T-helper 17 cell (primary cell): Measurements from ENCODE around the gene SLC4A7. TPM values are rescaled to one million over a fixed set of nuclear protein-coding genes. Genes with fewer than 3 reads are reported as not detected.

ENCODE experiments used
- ATAC-seq: fragments of 150-1000 bp; cut with Tn5 transposase; 2 replicates; pipeline ENCODE4 v1.10.0; 2021; ENCODE audit warnings: mild to moderate bottlenecking, moderate library complexity
- DNase-seq, 3 donors: peaks; one replicate each; pipeline versions ENCODE4 v3.0.0 to v3.0.0-alpha.2; 2020 to 2021
- H3K9me3 ChIP-seq: one replicate; pipeline ENCODE4 v1.7.0; 2013; ENCODE audit warnings: low read length, mild to moderate bottlenecking; ENCODE audit not compliant: control insufficient read depth, poor library complexity, severe bottlenecking
- H3K27ac Mint-ChIP-seq: one replicate; pipeline ENCODE4 v1.8.0; 2022; ENCODE audit warnings: mild to moderate bottlenecking, moderate library complexity, mixed read lengths
- H3K27me3 Mint-ChIP-seq: one replicate; pipeline ENCODE4 v1.8.0; 2022; ENCODE audit warnings: mixed read lengths
- H3K36me3 Mint-ChIP-seq: one replicate; pipeline ENCODE4 v1.8.0; 2022; ENCODE audit warnings: low read depth, mixed read lengths
- H3K4me1 Mint-ChIP-seq: one replicate; pipeline ENCODE4 v1.8.0; 2022; ENCODE audit warnings: mild to moderate bottlenecking, mixed read lengths
- H3K4me3 Mint-ChIP-seq: one replicate; pipeline ENCODE4 v1.8.0; 2022; ENCODE audit warnings: mild to moderate bottlenecking, moderate library complexity, mixed read lengths
- total RNA-seq, 4 donors: library from RNA in 2 of 4; stranded (reverse) in 2 of 4; gene quantifications; one replicate each; pipeline ENCODE4 v1.2.3 and lab custom pipeline; 2022 to 2026

SLC4A7 gene
- total RNA-seq, 2 donors from 2014 or later = 63.9 to 67.3 TPM

- H3K9me3 ChIP-seq = no peaks in the 10 kb centered on the region
- no peaks in the 10 kb centered on the region for H3K27me3 Mint-ChIP-seq
- H3K36me3 Mint-ChIP-seq = peaks cover 5% of the 10 kb centered on the region
- peak overlapping the region; percentile 96 for H3K27ac Mint-ChIP-seq
- peak; percentile 7 for ATAC-seq
- no peak for DNase-seq
- peak overlapping the region; percentile 88 for H3K4me3 Mint-ChIP-seq
- peaks cover 39% of the 10 kb centered on the region for H3K4me1 Mint-ChIP-seq
These were observed 4.2 kb downstream of the SLC4A7 start for GRCh38 chr3:27479806-27480543.

- Mint-ChIP-seq H3K27ac (no peak overlapping the region), H3K36me3 (peaks cover 2% of the 10 kb centered on the region), H3K4me3 (no peak overlapping the region), H3K4me1 (peaks cover 32% of the 10 kb centered on the region), H3K27me3 (no peaks in the 10 kb centered on the region)
- no peaks in the 10 kb centered on the region for H3K9me3 ChIP-seq
- DNase-seq (no peak), ATAC-seq (no peak)
These were observed 12.1 kb downstream of the SLC4A7 start for GRCh38 chr3:27471923-27472550.

- H3K9me3 ChIP-seq = no peaks in the 10 kb centered on the region
- Mint-ChIP-seq H3K4me1 (peaks cover 15% of the 10 kb centered on the region), H3K27me3 (no peaks in the 10 kb centered on the region), H3K27ac (peak overlapping the region; percentile 72), H3K36me3 (peaks cover 2% of the 10 kb centered on the region), H3K4me3 (no peak overlapping the region)
- ATAC-seq (no peak), DNase-seq (no peak)
These were observed 15.8 kb downstream of the SLC4A7 start for GRCh38 chr3:27468283-27468886.

- no peaks in the 10 kb centered on the region for H3K9me3 ChIP-seq
- no peak overlapping the region for H3K4me3 Mint-ChIP-seq
- H3K27me3 Mint-ChIP-seq = no peaks in the 10 kb centered on the region
- H3K27ac Mint-ChIP-seq = no peak overlapping the region
- ATAC-seq (peak; percentile 96), DNase-seq (no peak)
- H3K36me3 Mint-ChIP-seq = peaks cover 2% of the 10 kb centered on the region
- peaks cover 13% of the 10 kb centered on the region for H3K4me1 Mint-ChIP-seq
These were observed 16.6 kb downstream of the SLC4A7 start for GRCh38 chr3:27467545-27467944.

GRCh38 chr3:27464646-27465045 lies 19.5 kb downstream of the SLC4A7 start:
- H3K4me1 Mint-ChIP-seq = peaks cover 14% of the 10 kb centered on the region
- ATAC-seq = no peak
- H3K9me3 ChIP-seq = no peaks in the 10 kb centered on the region
- H3K4me3 Mint-ChIP-seq = no peak overlapping the region
- no peaks in the 10 kb centered on the region for H3K27me3 Mint-ChIP-seq
- DNase-seq = no peak
- no peak overlapping the region for H3K27ac Mint-ChIP-seq
- H3K36me3 Mint-ChIP-seq = no peaks in the 10 kb centered on the region

- ATAC-seq (no peak), DNase-seq (no peak)
- Mint-ChIP-seq H3K27me3 (no peaks in the 10 kb centered on the region), H3K36me3 (no peaks in the 10 kb centered on the region), H3K4me3 (peak overlapping the region; percentile 3), H3K4me1 (peaks cover 11% of the 10 kb centered on the region), H3K27ac (no peak overlapping the region)
- no peaks in the 10 kb centered on the region for H3K9me3 ChIP-seq
These were observed 22.0 kb downstream of the SLC4A7 start for GRCh38 chr3:27462228-27462627.

GRCh38 chr3:27458929-27459328 lies 25.3 kb downstream of the SLC4A7 start:
- H3K36me3 Mint-ChIP-seq = no peaks in the 10 kb centered on the region
- H3K27me3 Mint-ChIP-seq = no peaks in the 10 kb centered on the region
- DNase-seq = no peak
- no peak overlapping the region for H3K27ac Mint-ChIP-seq
- H3K4me3 Mint-ChIP-seq = no peak overlapping the region
- peaks cover 27% of the 10 kb centered on the region for H3K4me1 Mint-ChIP-seq
- ATAC-seq = no peak
- no peaks in the 10 kb centered on the region for H3K9me3 ChIP-seq

- Mint-ChIP-seq H3K4me1 (peaks cover 35% of the 10 kb centered on the region), H3K36me3 (no peaks in the 10 kb centered on the region), H3K4me3 (no peak overlapping the region), H3K27ac (no peak overlapping the region), H3K27me3 (no peaks in the 10 kb centered on the region)
- H3K9me3 ChIP-seq = no peaks in the 10 kb centered on the region
- no peak for ATAC-seq
- DNase-seq = no peak
These were observed 27.6 kb downstream of the SLC4A7 start for GRCh38 chr3:27456554-27456953.

- peak overlapping the region; percentile 46 for H3K27ac Mint-ChIP-seq
- DNase-seq = no peak
- no peaks in the 10 kb centered on the region for H3K27me3 Mint-ChIP-seq
- H3K4me1 Mint-ChIP-seq = peaks cover 35% of the 10 kb centered on the region
- H3K9me3 ChIP-seq = no peaks in the 10 kb centered on the region
- peak overlapping the region; percentile 21 for H3K4me3 Mint-ChIP-seq
- H3K36me3 Mint-ChIP-seq = no peaks in the 10 kb centered on the region
- peak; percentile 46 for ATAC-seq
These were observed 29.3 kb downstream of the SLC4A7 start for GRCh38 chr3:27454914-27455313.

GRCh38 chr3:27454461-27454860 lies 29.7 kb downstream of the SLC4A7 start:
- DNase-seq (no peak), ATAC-seq (no peak)
- H3K4me3 Mint-ChIP-seq = peak overlapping the region; percentile 56
- peaks cover 35% of the 10 kb centered on the region for H3K4me1 Mint-ChIP-seq
- no peaks in the 10 kb centered on the region for H3K36me3 Mint-ChIP-seq
- H3K27me3 Mint-ChIP-seq = no peaks in the 10 kb centered on the region
- H3K27ac Mint-ChIP-seq = peak overlapping the region; percentile 46
- H3K9me3 ChIP-seq = no peaks in the 10 kb centered on the region

GRCh38 chr3:27452368-27453090 lies 31.7 kb downstream of the SLC4A7 start:
- H3K27ac Mint-ChIP-seq = peak overlapping the region; percentile 46
- no peak for DNase-seq
- H3K27me3 Mint-ChIP-seq = no peaks in the 10 kb centered on the region
- no peak overlapping the region for H3K4me3 Mint-ChIP-seq
- H3K4me1 Mint-ChIP-seq = peaks cover 37% of the 10 kb centered on the region
- H3K36me3 Mint-ChIP-seq = no peaks in the 10 kb centered on the region
- H3K9me3 ChIP-seq = no peaks in the 10 kb centered on the region
- ATAC-seq = no peak

GRCh38 chr3:27451842-27452241 lies 32.3 kb downstream of the SLC4A7 start:
- Mint-ChIP-seq H3K36me3 (no peaks in the 10 kb centered on the region), H3K27ac (peak overlapping the region; percentile 46), H3K27me3 (no peaks in the 10 kb centered on the region), H3K4me3 (no peak overlapping the region), H3K4me1 (peaks cover 34% of the 10 kb centered on the region)
- H3K9me3 ChIP-seq = no peaks in the 10 kb centered on the region
- DNase-seq = no peak
- no peak for ATAC-seq

- H3K36me3 Mint-ChIP-seq = no peaks in the 10 kb centered on the region
- peaks cover 28% of the 10 kb centered on the region for H3K4me1 Mint-ChIP-seq
- H3K27ac Mint-ChIP-seq = peak overlapping the region; percentile 46
- no peaks in the 10 kb centered on the region for H3K9me3 ChIP-seq
- H3K27me3 Mint-ChIP-seq = no peaks in the 10 kb centered on the region
- ATAC-seq = no peak
- no peak for DNase-seq
- H3K4me3 Mint-ChIP-seq = no peak overlapping the region
These were observed 32.9 kb downstream of the SLC4A7 start for GRCh38 chr3:27451251-27451650.
